Spleen (tissue), 7 donors: Measurements from ENCODE around the gene SIM1.

ENCODE experiments used
- POLR2A ChIP-seq, 3 donors: fragments of 450-650 bp; IDR thresholded peaks; one replicate each; pipeline ENCODE4 v1.5.1; 2017; ENCODE audit warnings: antibody characterized with exemption in 3 of 3, mild to moderate bottlenecking in 1 of 3
- TF ChIP-seq, protein P1 (sequence below), 11 experiments: fragments of 200-600 bp in 7 of 11; fragments of 450-650 bp in 4 of 11; sonication (generic) in 4 of 11; IDR thresholded peaks in 8 of 11; conservative IDR thresholded peaks in 3 of 11; 1 replicate in 7 of 11; 2 replicates in 4 of 11; pipeline versions ENCODE4 v1.4.0 to v1.8.0; 2016 to 2021; ENCODE audit warnings: antibody characterized with exemption in 11 of 11, inconsistent platforms in 4 of 11, mild to moderate bottlenecking in 1 of 11
- donor health status: DM: no; HTN: no; CAD: no; lungs with moderate emphysema.
- donor health status: DM: no; HTN: no; CAD: no.
- donor health status: DM: no; HTN: no; CAD: no.

DNA sequence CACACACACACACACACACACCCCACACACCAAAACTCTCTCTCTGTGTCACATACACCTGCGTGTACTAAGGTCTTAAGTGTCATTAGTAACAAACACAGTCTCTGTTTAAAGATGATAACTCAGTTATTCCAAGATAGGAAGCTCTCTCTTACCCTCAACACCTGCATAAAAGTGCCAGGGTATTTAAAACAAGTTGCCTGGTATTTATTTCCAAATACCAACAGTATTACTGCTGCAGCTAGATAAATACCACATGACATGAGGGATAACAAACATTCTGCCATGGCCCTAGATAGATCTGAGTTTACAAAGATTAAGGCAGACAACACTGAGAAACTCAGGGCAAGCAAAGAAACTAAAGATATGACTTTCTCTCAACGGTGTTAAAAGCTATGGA, 118.5 kb downstream of the SIM1 start:
- TF ChIP-seq POLR2A (IDR thresholded peaks at IDR 0.05): no peak
- TF ChIP-seq, protein P1, sequence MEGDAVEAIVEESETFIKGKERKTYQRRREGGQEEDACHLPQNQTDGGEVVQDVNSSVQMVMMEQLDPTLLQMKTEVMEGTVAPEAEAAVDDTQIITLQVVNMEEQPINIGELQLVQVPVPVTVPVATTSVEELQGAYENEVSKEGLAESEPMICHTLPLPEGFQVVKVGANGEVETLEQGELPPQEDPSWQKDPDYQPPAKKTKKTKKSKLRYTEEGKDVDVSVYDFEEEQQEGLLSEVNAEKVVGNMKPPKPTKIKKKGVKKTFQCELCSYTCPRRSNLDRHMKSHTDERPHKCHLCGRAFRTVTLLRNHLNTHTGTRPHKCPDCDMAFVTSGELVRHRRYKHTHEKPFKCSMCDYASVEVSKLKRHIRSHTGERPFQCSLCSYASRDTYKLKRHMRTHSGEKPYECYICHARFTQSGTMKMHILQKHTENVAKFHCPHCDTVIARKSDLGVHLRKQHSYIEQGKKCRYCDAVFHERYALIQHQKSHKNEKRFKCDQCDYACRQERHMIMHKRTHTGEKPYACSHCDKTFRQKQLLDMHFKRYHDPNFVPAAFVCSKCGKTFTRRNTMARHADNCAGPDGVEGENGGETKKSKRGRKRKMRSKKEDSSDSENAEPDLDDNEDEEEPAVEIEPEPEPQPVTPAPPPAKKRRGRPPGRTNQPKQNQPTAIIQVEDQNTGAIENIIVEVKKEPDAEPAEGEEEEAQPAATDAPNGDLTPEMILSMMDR (IDR thresholded peaks at IDR 0.05 in 8 of 11, conservative IDR thresholded peaks at IDR 0.05 in 3 of 11): no peak
